SK-N-SH (cell line): ENCODE measurements around the gene LHFPL6. TPM values are rescaled to one million over a fixed set of nuclear protein-coding genes. Genes with fewer than 3 reads are reported as not detected.

Source experiments
- CTCF ChIA-PET: fragments of 300-600, 350-600 bp; formaldehyde crosslinking; extraction: SDS; loops from one replicate; lab custom pipeline; 2021; lab: Yijun Ruan, JAX
- POLR2A ChIA-PET: fragments of 350-600 bp; sonication (Branson Sonifier 250); formaldehyde crosslinking; extraction: SDS; loops from one replicate; lab custom pipeline; 2020; ENCODE audit warnings: antibody characterized with exemption, inconsistent platforms; lab: Yijun Ruan, JAX
- DNase-seq: peaks from one replicate; pipeline ENCODE4 v3.0.0; 2012
- H2AFZ ChIP-seq: fragments of 200-600 bp; sonication (generic); 2 replicates; pipeline ENCODE4 v1.8.1; 2016; ENCODE audit warnings: antibody characterized with exemption, mild to moderate bottlenecking, low read depth
- H3F3A ChIP-seq: fragments of 200-600 bp; sonication (generic); replicated peaks from 2 replicates; pipeline ENCODE3; 2016; ENCODE audit warnings: antibody characterized with exemption, mild to moderate bottlenecking; ENCODE audit not compliant: insufficient read depth
- H3K27ac ChIP-seq, 2 experiments: fragments of 200-500 bp in 1 of 2; fragments of 200-600 bp in 1 of 2; sonication (Bioruptor generic) in 1 of 2; sonication (generic), shearing (Covaris generic) in 1 of 2; 2 replicates each; pipeline versions ENCODE4 v1.5.1 to v1.6.1; 2014 to 2016; ENCODE audit warnings: low read depth in 2 of 2, inconsistent platforms in 1 of 2, low read length in 1 of 2, mild to moderate bottlenecking in 1 of 2, mixed read lengths in 1 of 2
- H3K27me3 ChIP-seq: fragments of 200-600 bp; sonication (generic), shearing (Covaris generic); 2 replicates; pipeline ENCODE4 v1.6.1; 2016; ENCODE audit warnings: mixed run types; ENCODE audit not compliant: insufficient read depth
- H3K36me3 ChIP-seq, 2 experiments: fragments of 200-500 bp in 1 of 2; fragments of 200-600 bp in 1 of 2; sonication (Bioruptor generic) in 1 of 2; sonication (generic) in 1 of 2; replicated peaks in 1 of 2; 2 replicates each; pipeline versions ENCODE3 to v1.5.1; 2014 to 2016; ENCODE audit warnings: low read length in 1 of 2, mild to moderate bottlenecking in 1 of 2; ENCODE audit not compliant: insufficient read depth in 2 of 2, control insufficient read depth in 1 of 2
- H3K4me1 ChIP-seq, 2 experiments: fragments of 200-500 bp in 1 of 2; fragments of 200-600 bp in 1 of 2; sonication (Bioruptor generic) in 1 of 2; sonication (generic), shearing (Covaris generic) in 1 of 2; 2 replicates each; pipeline versions ENCODE4 v1.5.1 to v1.6.1; 2014 to 2016; ENCODE audit warnings: low read depth in 1 of 2, low read length in 1 of 2, mixed run types in 1 of 2; ENCODE audit not compliant: insufficient read depth in 2 of 2, control insufficient read depth in 1 of 2
- H3K4me2 ChIP-seq: fragments of 200-600 bp; sonication (generic), shearing (Covaris generic); 2 replicates; pipeline ENCODE4 v1.6.1; 2017; ENCODE audit warnings: mixed run types
- H3K4me3 ChIP-seq, 2 experiments: fragments of 200-500 bp in 1 of 2; fragments of 200-600 bp in 1 of 2; sonication (Bioruptor generic) in 1 of 2; sonication (generic), shearing (Covaris generic) in 1 of 2; 2 replicates each; pipeline versions ENCODE4 v1.5.1 to v1.8.1; 2014 to 2016; ENCODE audit warnings: low read depth in 2 of 2, inconsistent platforms in 1 of 2, low read length in 1 of 2, mild to moderate bottlenecking in 1 of 2, mixed read lengths in 1 of 2, moderate library complexity in 1 of 2
- H3K79me2 ChIP-seq: fragments of 200-600 bp; sonication (generic); 2 replicates; pipeline ENCODE4 v1.8.1; 2017; ENCODE audit warnings: mild to moderate bottlenecking; ENCODE audit not compliant: insufficient read depth
- H3K9ac ChIP-seq: fragments of 200-600 bp; sonication (generic); 2 replicates; pipeline ENCODE4 v1.6.1; 2017; ENCODE audit warnings: mixed run types
- H3K9me2 ChIP-seq: fragments of 200-600 bp; sonication (generic); 2 replicates; pipeline ENCODE4 v1.6.1; 2017; ENCODE audit warnings: mixed run types
- H3K9me3 ChIP-seq: fragments of 200-600 bp; sonication (generic); 2 replicates; pipeline ENCODE4 v1.6.1; 2017; ENCODE audit warnings: mixed run types, mild to moderate bottlenecking, moderate library complexity
- H4K20me1 ChIP-seq: fragments of 200-600 bp; sonication (generic); 2 replicates; pipeline ENCODE4 v1.6.1; 2017; ENCODE audit warnings: mild to moderate bottlenecking, mixed run types; ENCODE audit not compliant: insufficient read depth
- FOSL2 ChIP-seq: IDR thresholded peaks from 2 replicates; pipeline ENCODE4 v1.4.0; 2012; ENCODE audit warnings: low read depth, mild to moderate bottlenecking, moderate library complexity, borderline replicate concordance
- FOXJ3 ChIP-seq: sonication (generic); formaldehyde crosslinking; IDR thresholded peaks from 2 replicates; pipeline ENCODE4 v1.5.1; 2020; ENCODE audit warnings: mild to moderate bottlenecking, missing genetic modification reagents
- FOXM1 ChIP-seq: IDR thresholded peaks from 2 replicates; pipeline ENCODE4 v1.4.0; 2012; ENCODE audit warnings: low read depth, mild to moderate bottlenecking
- GABPA ChIP-seq: IDR thresholded peaks from 2 replicates; pipeline ENCODE4 v1.4.0; 2012; ENCODE audit warnings: low read depth, mild to moderate bottlenecking
- GATA2 ChIP-seq: sonication (generic); formaldehyde crosslinking; IDR thresholded peaks from 2 replicates; pipeline ENCODE4 v1.5.0; 2020; ENCODE audit warnings: mild to moderate bottlenecking, missing genetic modification reagents
- MXI1 ChIP-seq: IDR thresholded peaks from 2 replicates; pipeline ENCODE4 v1.6.1; 2012; ENCODE audit warnings: mild to moderate bottlenecking, low read depth, low read length, improper control_type of control experiment
- NRF1 ChIP-seq: IDR thresholded peaks from 2 replicates; pipeline ENCODE4 v1.6.1; 2012; ENCODE audit warnings: low read depth, mild to moderate bottlenecking, low read length
- POLR2AphosphoS5 ChIP-seq: IDR thresholded peaks from 2 replicates; pipeline ENCODE4 v1.6.1; 2012; ENCODE audit warnings: low read depth, low read length
- RAD21 ChIP-seq: IDR thresholded peaks from 2 replicates; pipeline ENCODE4 v1.6.1; 2012; ENCODE audit warnings: mild to moderate bottlenecking, low read length
- RFX5 ChIP-seq: IDR thresholded peaks from 2 replicates; pipeline ENCODE4 v1.6.1; 2012; ENCODE audit warnings: mild to moderate bottlenecking, improper control_type of control experiment, low read length
- RXRA ChIP-seq: IDR thresholded peaks from 2 replicates; pipeline ENCODE4 v1.4.0; 2012; ENCODE audit warnings: low read depth, mild to moderate bottlenecking, borderline replicate concordance
- TCF12 ChIP-seq: IDR thresholded peaks from 2 replicates; pipeline ENCODE4 v1.4.0; 2012
- WGBS: methylation state at CpG from one replicate; pipeline ENCODE4 v1.1.6; 2017; ENCODE audit warnings: low lambda C conversion rate; 5-methylcytosine and 5-hydroxymethylcytosine counted together
- polyA plus RNA-seq, 3 experiments: library from polyadenylated mRNA; depleted of rRNA; stranded (reverse); fragments of >200 nt; gene quantifications; 2 replicates each; pipeline ENCODE4 v1.2.3, GENCODE V29; 2012
- TF ChIP-seq, protein P1 (sequence below): IDR thresholded peaks from 2 replicates; pipeline ENCODE4 v1.4.0; 2012; ENCODE audit warnings: low read depth
- TF ChIP-seq, protein P2 (sequence below): fragments of 150-350 bp; IDR thresholded peaks from 2 replicates; pipeline ENCODE4 v1.6.1; 2017; ENCODE audit warnings: antibody characterized with exemption, low read length, low read depth, borderline replicate concordance
- TF ChIP-seq, protein P3 (sequence below): IDR thresholded peaks from 2 replicates; pipeline ENCODE4; 2012
- TF ChIP-seq, protein P4 (sequence below): IDR thresholded peaks from 2 replicates; pipeline ENCODE4 v1.4.0; 2012; ENCODE audit warnings: low read depth, borderline replicate concordance
- TF ChIP-seq, protein P5 (sequence below): fragments of 200-600 bp; sonication (generic); IDR thresholded peaks from 2 replicates; pipeline ENCODE4 v1.6.1; 2017; ENCODE audit warnings: antibody characterized with exemption, mild to moderate bottlenecking, moderate library complexity

The LHFPL6 gene
- polyA plus RNA-seq, 1 of the 3 experiments (the other 2 are of a cell fraction) = 22.2 TPM

DNA sequence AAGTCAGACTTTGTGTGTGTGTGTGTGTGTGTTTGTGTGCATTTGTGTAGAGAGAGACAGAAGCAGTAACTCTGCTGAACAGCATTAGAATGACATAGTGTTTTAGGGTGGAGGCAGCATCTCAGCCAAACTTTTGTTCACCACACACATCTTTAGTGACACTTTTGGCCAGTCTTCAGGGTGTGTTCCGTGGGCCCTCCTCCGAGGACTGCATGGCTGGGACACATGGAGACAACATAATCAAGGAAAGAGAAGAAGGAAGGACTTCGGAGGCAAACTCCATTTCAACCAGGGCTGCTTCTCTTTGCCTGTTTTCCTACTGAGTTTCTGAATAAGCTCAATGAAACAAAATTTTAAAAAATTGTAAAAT lies 205.1 kb downstream of the LHFPL6 start:
- WGBS = 66% methylated on average over 3 of the region's 3 CpGs
- ChIA-PET CTCF (interaction anchor here (0.5 kb wide), 1 partner anchor 32 kb away, joined by 3 read pairs; no protein-coding TSS in a partner anchor), POLR2A (no interaction called here)
- no peaks in the 10 kb centered on the region for H3K9me2 ChIP-seq
- no peaks in the 10 kb centered on the region for H3K27me3 ChIP-seq
- peaks cover 5 to 9% of the 10 kb centered on the region in 2 experiments; a peak in 3 of 4 replicates for H3K4me1 ChIP-seq
- H3K9ac ChIP-seq = no peak overlapping the region
- H4K20me1 ChIP-seq = no peaks in the 10 kb centered on the region
- no peak overlapping the region for H2AFZ ChIP-seq
- no peak overlapping the region for H3K27ac ChIP-seq
- H3K4me2 ChIP-seq = no peak overlapping the region
- H3K79me2 ChIP-seq = no peaks in the 10 kb centered on the region
- no peaks in the 10 kb centered on the region for H3K9me3 ChIP-seq
- no peaks in the 10 kb centered on the region for H3F3A ChIP-seq
- DNase-seq = no peak
- H3K36me3 ChIP-seq = no peaks in the 10 kb centered on the region
- TF ChIP-seq, protein P1, sequence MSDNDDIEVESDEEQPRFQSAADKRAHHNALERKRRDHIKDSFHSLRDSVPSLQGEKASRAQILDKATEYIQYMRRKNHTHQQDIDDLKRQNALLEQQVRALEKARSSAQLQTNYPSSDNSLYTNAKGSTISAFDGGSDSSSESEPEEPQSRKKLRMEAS = no peak
- TF ChIP-seq, protein P2, sequence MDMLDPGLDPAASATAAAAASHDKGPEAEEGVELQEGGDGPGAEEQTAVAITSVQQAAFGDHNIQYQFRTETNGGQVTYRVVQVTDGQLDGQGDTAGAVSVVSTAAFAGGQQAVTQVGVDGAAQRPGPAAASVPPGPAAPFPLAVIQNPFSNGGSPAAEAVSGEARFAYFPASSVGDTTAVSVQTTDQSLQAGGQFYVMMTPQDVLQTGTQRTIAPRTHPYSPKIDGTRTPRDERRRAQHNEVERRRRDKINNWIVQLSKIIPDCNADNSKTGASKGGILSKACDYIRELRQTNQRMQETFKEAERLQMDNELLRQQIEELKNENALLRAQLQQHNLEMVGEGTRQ = no peak
- TF ChIP-seq RXRA = no peak
- no peak for TF ChIP-seq RAD21
- no peak for TF ChIP-seq TCF12
- TF ChIP-seq FOXM1 = no peak
- TF ChIP-seq, protein P3, sequence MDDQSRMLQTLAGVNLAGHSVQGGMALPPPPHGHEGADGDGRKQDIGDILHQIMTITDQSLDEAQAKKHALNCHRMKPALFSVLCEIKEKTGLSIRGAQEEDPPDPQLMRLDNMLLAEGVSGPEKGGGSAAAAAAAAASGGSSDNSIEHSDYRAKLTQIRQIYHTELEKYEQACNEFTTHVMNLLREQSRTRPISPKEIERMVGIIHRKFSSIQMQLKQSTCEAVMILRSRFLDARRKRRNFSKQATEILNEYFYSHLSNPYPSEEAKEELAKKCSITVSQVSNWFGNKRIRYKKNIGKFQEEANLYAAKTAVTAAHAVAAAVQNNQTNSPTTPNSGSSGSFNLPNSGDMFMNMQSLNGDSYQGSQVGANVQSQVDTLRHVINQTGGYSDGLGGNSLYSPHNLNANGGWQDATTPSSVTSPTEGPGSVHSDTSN = no peak
- no peak for TF ChIP-seq GATA2
- TF ChIP-seq FOXJ3 (CRISPR knock-in tag) = no peak
- no peak overlapping the region for H3K4me3 ChIP-seq

DNA sequence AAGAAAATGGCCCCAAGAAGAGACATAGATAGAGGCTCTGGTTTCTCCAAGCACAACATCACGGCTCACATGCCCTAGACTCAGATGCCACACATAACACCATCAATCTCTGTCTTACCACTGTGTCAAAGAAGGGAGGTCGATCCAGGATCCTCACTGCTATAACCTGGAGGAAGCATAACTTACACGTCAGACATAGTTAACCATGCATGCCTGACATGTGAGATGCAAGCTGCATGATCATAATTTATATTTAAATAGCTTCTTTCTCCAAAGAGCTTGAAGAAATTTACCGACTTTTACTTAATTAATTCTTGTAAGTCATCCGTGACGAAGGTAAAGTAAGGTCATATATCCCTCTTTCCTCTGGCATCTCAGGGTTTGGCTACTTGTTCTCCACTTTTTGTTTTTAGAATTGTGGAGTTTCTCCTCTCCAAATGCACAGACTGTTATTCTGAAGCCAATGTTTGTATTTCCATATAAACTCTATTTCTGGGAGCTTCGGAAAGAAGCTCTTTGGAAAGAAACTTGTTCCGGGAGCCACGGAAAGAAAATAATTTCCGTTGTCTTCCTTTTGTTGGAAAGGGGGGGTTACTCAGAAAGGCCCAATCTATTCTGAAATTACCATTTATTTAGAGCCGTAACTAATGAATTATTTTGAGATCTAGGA lies 205.6 kb downstream of the LHFPL6 start:
- H3K4me1 ChIP-seq = peaks cover 5 to 9% of the 10 kb centered on the region in 2 experiments; a peak in 2 of 4 replicates
- H3F3A ChIP-seq = no peaks in the 10 kb centered on the region
- TF ChIP-seq RFX5 (no peak), POLR2AphosphoS5 (no peak), NRF1 (no peak), GABPA (no peak), FOSL2 (no peak), MXI1 (no peak)
- TF ChIP-seq, protein P3 = no peak
- TF ChIP-seq, protein P1 = no peak
- TF ChIP-seq, protein P4, sequence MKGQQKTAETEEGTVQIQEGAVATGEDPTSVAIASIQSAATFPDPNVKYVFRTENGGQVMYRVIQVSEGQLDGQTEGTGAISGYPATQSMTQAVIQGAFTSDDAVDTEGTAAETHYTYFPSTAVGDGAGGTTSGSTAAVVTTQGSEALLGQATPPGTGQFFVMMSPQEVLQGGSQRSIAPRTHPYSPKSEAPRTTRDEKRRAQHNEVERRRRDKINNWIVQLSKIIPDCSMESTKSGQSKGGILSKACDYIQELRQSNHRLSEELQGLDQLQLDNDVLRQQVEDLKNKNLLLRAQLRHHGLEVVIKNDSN = no peak
- TF ChIP-seq, protein P5, sequence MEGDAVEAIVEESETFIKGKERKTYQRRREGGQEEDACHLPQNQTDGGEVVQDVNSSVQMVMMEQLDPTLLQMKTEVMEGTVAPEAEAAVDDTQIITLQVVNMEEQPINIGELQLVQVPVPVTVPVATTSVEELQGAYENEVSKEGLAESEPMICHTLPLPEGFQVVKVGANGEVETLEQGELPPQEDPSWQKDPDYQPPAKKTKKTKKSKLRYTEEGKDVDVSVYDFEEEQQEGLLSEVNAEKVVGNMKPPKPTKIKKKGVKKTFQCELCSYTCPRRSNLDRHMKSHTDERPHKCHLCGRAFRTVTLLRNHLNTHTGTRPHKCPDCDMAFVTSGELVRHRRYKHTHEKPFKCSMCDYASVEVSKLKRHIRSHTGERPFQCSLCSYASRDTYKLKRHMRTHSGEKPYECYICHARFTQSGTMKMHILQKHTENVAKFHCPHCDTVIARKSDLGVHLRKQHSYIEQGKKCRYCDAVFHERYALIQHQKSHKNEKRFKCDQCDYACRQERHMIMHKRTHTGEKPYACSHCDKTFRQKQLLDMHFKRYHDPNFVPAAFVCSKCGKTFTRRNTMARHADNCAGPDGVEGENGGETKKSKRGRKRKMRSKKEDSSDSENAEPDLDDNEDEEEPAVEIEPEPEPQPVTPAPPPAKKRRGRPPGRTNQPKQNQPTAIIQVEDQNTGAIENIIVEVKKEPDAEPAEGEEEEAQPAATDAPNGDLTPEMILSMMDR = no peak
- TF ChIP-seq, protein P2 = no peak
- TF ChIP-seq, all 33 proteins: peak for 0
- no peak overlapping the region for H3K27ac ChIP-seq
- H3K4me2 ChIP-seq = no peak overlapping the region
- H3K9me3 ChIP-seq = no peaks in the 10 kb centered on the region
- ChIA-PET CTCF (no interaction called here), POLR2A (no interaction called here)
- H3K9me2 ChIP-seq = no peaks in the 10 kb centered on the region
- no peaks in the 10 kb centered on the region for H3K27me3 ChIP-seq
- H3K9ac ChIP-seq = no peak overlapping the region
- H3K4me3 ChIP-seq = no peak overlapping the region
- WGBS = 72% methylated on average over 11 of the region's 11 CpGs
- DNase-seq = no peak
- H2AFZ ChIP-seq = no peak overlapping the region
- H4K20me1 ChIP-seq = no peaks in the 10 kb centered on the region
- no peaks in the 10 kb centered on the region for H3K79me2 ChIP-seq
- H3K36me3 ChIP-seq = no peaks in the 10 kb centered on the region
